ENCODE results near the gene ARSK.

Gene ARSK

GRCh38 chr5:95554647-95555548, at the start of gene ARSK, which contains the start of gene SKIC3:
ARSK (plus strand) TSS chr5:95555101; CDS start chr5:95555279, 178 bp downstream.
SKIC3 (minus strand) TSS chr5:95554977; CDS start chr5:95547150, 7,827 bp downstream.
- Histone ChIP-seq H3K9me3 (ENCODE audit: low read length) (no peaks in the 10 kb centered on the region), H3K4me2 (ENCODE audit: low read length) (peak within 1 kb of the TSS; percentile 92), H3K4me3 (ENCODE audit: low read depth, low read length, poor library complexity, severe bottlenecking) (peak within 1 kb of the TSS; percentile 86), H4K20me1 (ENCODE audit: insufficient read depth, low read length) (no peaks in the 10 kb centered on the region), H3K27me3 (ENCODE audit: insufficient read depth, low read length) (no peaks in the 10 kb centered on the region), H3K79me2 (ENCODE audit: insufficient read depth, low read length) (peaks cover 32% of the 10 kb centered on the region), H3K4me1 (ENCODE audit: insufficient read depth, low read length, severe bottlenecking) (peaks cover 21% of the 10 kb centered on the region), H2AFZ (ENCODE audit: low read length) (peak within 1 kb of the TSS; percentile 53; the same call in 1 of the 2 replicates), H3K9me2 (ENCODE audit: low read depth, low read length) (no peaks in the 10 kb centered on the region), H3K9ac (ENCODE audit: low read length) (peak within 1 kb of the TSS; percentile 85), H3K27ac (ENCODE audit: low read depth, low read length, poor library complexity, severe bottlenecking) (peak within 1 kb of the TSS; percentile 65), H3F3A (ENCODE audit: insufficient read depth, low read length) (no peaks in the 10 kb centered on the region), H3K36me3 (ENCODE audit: insufficient read depth, low read length) (peaks cover 13% of the 10 kb centered on the region; the same call in 1 of the 2 replicates)
- TF ChIP-seq EZH2 (IDR thresholded peaks at IDR 0.05; ENCODE audit: borderline replicate concordance, low read length), result no peak
- peak; percentile 21; the same call in 1 of the 2 replicates for TF ChIP-seq CTCF (IDR thresholded peaks at IDR 0.05; ENCODE audit: low read length)

GRCh38 chr5:95508550-95508949, 46.4 kb upstream of the ARSK start:
- TF ChIP-seq EZH2 (IDR thresholded peaks at IDR 0.05; ENCODE audit: borderline replicate concordance, low read length) (no peak), CTCF (IDR thresholded peaks at IDR 0.05; ENCODE audit: low read length) (no peak)
- no peak overlapping the region for H3K27ac ChIP-seq (ENCODE audit: low read depth, low read length, poor library complexity, severe bottlenecking)
- no peak overlapping the region for H3K4me3 ChIP-seq (ENCODE audit: low read depth, low read length, poor library complexity, severe bottlenecking)
- H3F3A ChIP-seq (ENCODE audit: insufficient read depth, low read length), result no peaks in the 10 kb centered on the region
- H3K79me2 ChIP-seq (ENCODE audit: insufficient read depth, low read length), result no peaks in the 10 kb centered on the region
- H3K9ac ChIP-seq (ENCODE audit: low read length), result no peak overlapping the region
- H3K27me3 ChIP-seq (ENCODE audit: insufficient read depth, low read length), result no peaks in the 10 kb centered on the region
- no peaks in the 10 kb centered on the region for H3K4me1 ChIP-seq (ENCODE audit: insufficient read depth, low read length, severe bottlenecking)
- no peaks in the 10 kb centered on the region for H3K9me3 ChIP-seq (ENCODE audit: low read length)
- H3K4me2 ChIP-seq (ENCODE audit: low read length), result no peak overlapping the region
- no peaks in the 10 kb centered on the region for H4K20me1 ChIP-seq (ENCODE audit: insufficient read depth, low read length)
- no peaks in the 10 kb centered on the region for H3K9me2 ChIP-seq (ENCODE audit: low read depth, low read length)
- H3K36me3 ChIP-seq (ENCODE audit: insufficient read depth, low read length), result peaks cover 72% of the 10 kb centered on the region
- no peak overlapping the region for H2AFZ ChIP-seq (ENCODE audit: low read length)

- Histone ChIP-seq H3K79me2 (ENCODE audit: insufficient read depth, low read length) (no peaks in the 10 kb centered on the region), H2AFZ (ENCODE audit: low read length) (no peak overlapping the region), H3K4me3 (ENCODE audit: low read depth, low read length, poor library complexity, severe bottlenecking) (no peak overlapping the region), H4K20me1 (ENCODE audit: insufficient read depth, low read length) (no peaks in the 10 kb centered on the region), H3K4me1 (ENCODE audit: insufficient read depth, low read length, severe bottlenecking) (no peaks in the 10 kb centered on the region), H3K9me3 (ENCODE audit: low read length) (no peaks in the 10 kb centered on the region), H3K27ac (ENCODE audit: low read depth, low read length, poor library complexity, severe bottlenecking) (no peak overlapping the region), H3K27me3 (ENCODE audit: insufficient read depth, low read length) (no peaks in the 10 kb centered on the region), H3F3A (ENCODE audit: insufficient read depth, low read length) (no peaks in the 10 kb centered on the region), H3K9ac (ENCODE audit: low read length) (no peak overlapping the region), H3K4me2 (ENCODE audit: low read length) (no peak overlapping the region), H3K9me2 (ENCODE audit: low read depth, low read length) (no peaks in the 10 kb centered on the region), H3K36me3 (ENCODE audit: insufficient read depth, low read length) (peaks cover 90% of the 10 kb centered on the region)
- no peak for TF ChIP-seq EZH2 (IDR thresholded peaks at IDR 0.05; ENCODE audit: borderline replicate concordance, low read length)
- no peak for TF ChIP-seq CTCF (IDR thresholded peaks at IDR 0.05; ENCODE audit: low read length)
Observed at GRCh38 chr5:95511606-95512005, 43.3 kb upstream of the ARSK start.

Measured in OCI-LY1 (cell line).